Transverse colon (tissue), 4 donors: ENCODE results near the gene C5orf63. TPM values are rescaled to one million over a fixed set of nuclear protein-coding genes. Genes with fewer than 3 reads are reported as not detected.
"Not testable (repeated sequence)": the region's sequence is repeated elsewhere in the genome, so short reads cannot be mapped to it uniquely, and the experiment has no call there.

Experiments
- DNase-seq: peaks from one replicate; pipeline ENCODE4 v3.0.0-alpha.2; 2019
- H3K27ac ChIP-seq, 4 donors: fragments of 200-600 bp; sonication (generic); 2 replicates each; pipeline ENCODE4 v1.5.1; 2016 to 2018; ENCODE audit warnings: inconsistent platforms in 4 of 4
- H3K27me3 ChIP-seq: fragments of 200-600 bp; sonication (generic); 2 replicates; pipeline ENCODE4 v1.5.1; 2017; ENCODE audit warnings: inconsistent platforms
- H3K36me3 ChIP-seq, 4 donors: fragments of 200-600 bp; sonication (generic); 2 replicates each; pipeline ENCODE4 v1.5.1; 2017 to 2019; ENCODE audit warnings: inconsistent platforms in 4 of 4
- H3K4me1 ChIP-seq, 4 donors: fragments of 200-600 bp; sonication (generic); 2 replicates each; pipeline ENCODE4 v1.5.1; 2017 to 2020; ENCODE audit warnings: inconsistent platforms in 4 of 4
- H3K4me3 ChIP-seq, 4 donors: fragments of 200-600 bp; sonication (generic); 1 replicate in 1 of 4; 2 replicates in 3 of 4; pipeline versions ENCODE4 v1.5.1 to v1.6.1; 2017 to 2019; ENCODE audit warnings: inconsistent platforms in 4 of 4
- H3K9me3 ChIP-seq, 2 donors: fragments of 200-600 bp; sonication (generic); 2 replicates each; pipeline ENCODE4 v1.5.1; 2017 to 2019; ENCODE audit warnings: inconsistent platforms in 2 of 2
- CTCF ChIP-seq, 5 experiments: fragments of 200-600 bp in 3 of 5; fragments of 450-650 bp in 2 of 5; sonication (generic) in 3 of 5; IDR thresholded peaks; 1 replicate in 2 of 5; 2 replicates in 3 of 5; pipeline ENCODE4 v1.5.1; 2016 to 2017; ENCODE audit warnings: antibody characterized with exemption in 5 of 5, inconsistent platforms in 3 of 5, mild to moderate bottlenecking in 2 of 5, moderate library complexity in 1 of 5
- EP300 ChIP-seq: sonication (generic); formaldehyde crosslinking; IDR thresholded peaks from one replicate; pipeline ENCODE4 v1.6.1; 2017; ENCODE audit warnings: antibody characterized with exemption, low read depth
- POLR2A ChIP-seq: fragments of 450-650 bp; IDR thresholded peaks from one replicate; pipeline ENCODE4 v1.6.1; 2016; ENCODE audit warnings: antibody characterized with exemption, mild to moderate bottlenecking, moderate library complexity
- POLR2AphosphoS5 ChIP-seq, 3 donors: sonication (generic); formaldehyde crosslinking; IDR thresholded peaks; one replicate each; pipeline ENCODE4 v1.6.1; 2016; ENCODE audit warnings: antibody characterized with exemption in 3 of 3
- WGBS, 2 donors: methylation state at CpG; one replicate each; pipeline ENCODE4 v1.1.5; 2018; ENCODE audit warnings: low coverage in 1 of 2; 5-methylcytosine and 5-hydroxymethylcytosine counted together
- in situ Hi-C, 4 donors: fragments of 200-750 bp; cut with MboI; loops; one replicate each; pipeline versions ENCODE4 v1.15.0 to v1.15.1; 2017; ENCODE audit warnings: low sequenced_read_pairs in 3 of 4, low pct_ligation_motif_present in 1 of 4, low pct_unique_long_range_greater_than_20kb in 1 of 4
- intact Hi-C: fragments of 100-400 bp; cut with DNase I; formaldehyde crosslinking; loops from one replicate; pipeline ENCODE4 v1.15.1; 2023; ENCODE audit warnings: low total_unique reads
- total RNA-seq, 4 donors: library from RNA; depleted of rRNA; stranded (reverse); fragments of >200 nt; gene quantifications; one replicate each; pipeline ENCODE4 v1.1.0, GENCODE V29; 2016

The C5orf63 gene
- total RNA-seq, 4 donors from 2014 or later, result 2.4 to 33.7 (median 12.2) TPM

DNA sequence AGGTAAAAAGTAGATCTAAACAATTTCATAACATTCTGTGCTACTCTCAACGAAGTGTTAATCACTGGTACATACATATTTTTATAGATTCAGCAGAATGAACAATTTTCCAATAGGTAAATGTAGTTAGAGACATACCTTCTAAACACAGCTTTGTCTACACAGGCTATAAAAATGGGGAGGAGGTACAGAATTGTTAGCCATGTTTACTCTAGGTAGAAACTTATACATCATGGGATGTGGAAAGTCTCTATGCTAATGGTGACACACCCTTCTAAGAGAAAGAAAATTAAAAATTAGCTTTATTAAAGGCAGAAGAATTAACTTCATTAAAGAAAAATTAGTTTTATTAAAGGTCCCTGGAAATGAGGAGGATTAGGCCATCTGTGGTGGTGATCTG is 11.8 kb downstream of the C5orf63 start:
- Histone ChIP-seq H3K27ac (no peak overlapping the region), H3K4me1 (no peaks in the 10 kb centered on the region), H3K9me3 (no peaks in the 10 kb centered on the region), H3K36me3 (peaks cover 0 to 6% (median 0%) of the 10 kb centered on the region in 4 donors), H3K4me3 (no peak overlapping the region), H3K27me3 (no peaks in the 10 kb centered on the region)
- TF ChIP-seq EP300, result no peak
- TF ChIP-seq POLR2A, result no peak
- TF ChIP-seq CTCF (IDR thresholded peaks at IDR 0.05), result no peak
- no peak for TF ChIP-seq POLR2AphosphoS5 (IDR thresholded peaks at IDR 0.05)
- 52 to 58% methylated on average over 1 of the region's 1 CpG for WGBS, 2 donors
- intact Hi-C loops (no loop called here), in situ Hi-C loops (no loop called here)
- no peak for DNase-seq

GRCh38 chr5:127060470-127060985 is 12.8 kb downstream of the C5orf63 start:
- no peaks in the 10 kb centered on the region for H3K4me1 ChIP-seq
- TF ChIP-seq EP300 (no peak), POLR2AphosphoS5 (IDR thresholded peaks at IDR 0.05) (no peak), POLR2A (no peak), CTCF (IDR thresholded peaks at IDR 0.05) (no peak)
- 41 to 80% methylated on average over 1 of the region's 1 CpG for WGBS, 2 donors
- peaks cover 0 to 6% (median 0%) of the 10 kb centered on the region in 4 donors for H3K36me3 ChIP-seq
- H3K9me3 ChIP-seq, result no peaks in the 10 kb centered on the region
- H3K4me3 ChIP-seq, result no peak overlapping the region
- intact Hi-C loops (no loop called here), in situ Hi-C loops (no loop called here)
- DNase-seq, result no peak
- H3K27me3 ChIP-seq, result no peaks in the 10 kb centered on the region
- no peak overlapping the region for H3K27ac ChIP-seq

GRCh38 chr5:127056896-127057295 is 16.4 kb downstream of the C5orf63 start:
- intact Hi-C loops, result no loop called here
- in situ Hi-C loops, result no loop called here
- WGBS, 2 donors, result 50 to 67% methylated on average over 2 of the region's 2 CpGs
- Histone ChIP-seq H3K4me1 (no peaks in the 10 kb centered on the region), H3K27me3 (no peaks in the 10 kb centered on the region), H3K36me3 (peaks cover 0 to 6% (median 0%) of the 10 kb centered on the region in 4 donors), H3K9me3 (no peaks in the 10 kb centered on the region), H3K27ac (no peak overlapping the region), H3K4me3 (no peak overlapping the region)
- TF ChIP-seq POLR2AphosphoS5 (IDR thresholded peaks at IDR 0.05), result no peak
- TF ChIP-seq CTCF (IDR thresholded peaks at IDR 0.05), result no peak
- no peak for DNase-seq

- Histone ChIP-seq H3K27ac (no peak overlapping the region), H3K27me3 (no peaks in the 10 kb centered on the region), H3K9me3 (no peaks in the 10 kb centered on the region), H3K36me3 (peaks cover 0 to 6% (median 0%) of the 10 kb centered on the region in 4 donors), H3K4me3 (no peak overlapping the region), H3K4me1 (no peaks in the 10 kb centered on the region)
- TF ChIP-seq POLR2AphosphoS5 (IDR thresholded peaks at IDR 0.05), result no peak
- no peak for TF ChIP-seq EP300
- no peak for TF ChIP-seq CTCF (IDR thresholded peaks at IDR 0.05)
- no peak for TF ChIP-seq POLR2A
- in situ Hi-C loops, result no loop called here
- intact Hi-C loops, result no loop called here
- WGBS, 2 donors, result 90 to 98% methylated on average over 3 of the region's 3 CpGs
- DNase-seq, result no peak
These were observed 17.2 kb downstream of the C5orf63 start for GRCh38 chr5:127055880-127056653.

DNA sequence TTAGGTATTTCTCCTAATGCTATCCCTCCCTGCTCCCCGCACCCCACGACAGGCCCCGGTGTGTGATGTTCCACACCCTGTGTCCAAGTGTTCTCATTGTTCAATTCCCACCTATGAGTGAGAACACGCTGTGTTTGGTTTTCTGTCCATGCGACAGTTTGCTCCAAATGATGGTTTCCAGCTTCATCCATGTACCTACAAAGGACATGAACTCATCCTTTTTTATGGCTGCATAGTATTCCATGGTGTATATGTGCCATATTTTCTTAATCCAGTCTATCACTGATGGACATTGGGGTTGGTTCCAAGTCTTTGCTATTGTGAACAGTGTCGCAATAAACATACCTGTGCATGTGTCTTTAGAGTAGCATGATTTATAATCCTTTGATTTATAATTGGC is 19.8 kb downstream of the C5orf63 start:
- WGBS, 2 donors, result 95 to 100% methylated on average over 4 to 6 of the region's 6 CpGs
- H3K27ac ChIP-seq, in situ Hi-C loops, intact Hi-C loops, H3K4me3 ChIP-seq, H3K27me3 ChIP-seq, DNase-seq, H3K36me3 ChIP-seq, H3K4me1 ChIP-seq, H3K9me3 ChIP-seq: not testable (repeated sequence)
